ENCODE results near the gene MALT1.

GRCh38 chr18:58788470-58788869 is 117.2 kb downstream of the MALT1 start:
- TF ChIP-seq EZH2 (IDR thresholded peaks at IDR 0.05; ENCODE audit: low read length, missing control alignments): no peak
- no peak for TF ChIP-seq CTCF (conservative IDR thresholded peaks at IDR 0.05 in 1 of 2, IDR thresholded peaks at IDR 0.05 in 1 of 2; ENCODE audit: low read depth in 1 of 2, low read length in 2 of 2)
